HepG2 (cell line): Measurements from ENCODE around the gene IZUMO4.

Experiments
- GMEB1 ChIP-seq: sonication (generic); formaldehyde crosslinking; IDR thresholded peaks from 2 replicates; pipeline ENCODE4 v1.5.1; 2020; ENCODE audit warnings: missing genetic modification reagents, mild to moderate bottlenecking, borderline replicate concordance
- MAZ ChIP-seq, 2 experiments: sonication (generic) in 1 of 2; formaldehyde crosslinking in 1 of 2; IDR thresholded peaks; 2 replicates each; pipeline versions ENCODE4 v1.5.0 to v1.6.1; 2012 to 2020; ENCODE audit warnings: low read depth in 2 of 2, mild to moderate bottlenecking in 2 of 2, borderline replicate concordance in 1 of 2, improper control_type of control experiment in 1 of 2, low read length in 1 of 2, missing genetic modification reagents in 1 of 2, moderate library complexity in 1 of 2
- MXI1 ChIP-seq: IDR thresholded peaks from 3 replicates; pipeline ENCODE4 v1.6.1; 2012; ENCODE audit warnings: low read depth, low read length, inconsistent platforms, borderline replicate concordance
- PAX8 ChIP-seq: sonication (generic); formaldehyde crosslinking; IDR thresholded peaks from 2 replicates; pipeline ENCODE4 v1.8.0; 2022; ENCODE audit warnings: mild to moderate bottlenecking, missing genetic modification reagents, borderline replicate concordance
- RFX5 ChIP-seq: IDR thresholded peaks from 2 replicates; pipeline ENCODE4 v1.6.1; 2011; ENCODE audit warnings: low read depth, low read length, improper control_type of control experiment
- SALL2 ChIP-seq: sonication (generic); formaldehyde crosslinking; IDR thresholded peaks from 2 replicates; pipeline ENCODE4 v1.8.1; 2023; ENCODE audit warnings: mild to moderate bottlenecking, missing genetic modification reagents, inconsistent platforms
- THAP11 ChIP-seq: IDR thresholded peaks from 2 replicates; pipeline ENCODE4 v1.6.1; 2016; ENCODE audit warnings: missing biosample characterization, missing genetic modification reagents
- ZNF121 ChIP-seq: sonication (generic); formaldehyde crosslinking; IDR thresholded peaks from 2 replicates; pipeline ENCODE4 v1.5.0; 2020; ENCODE audit warnings: mild to moderate bottlenecking, missing genetic modification reagents

GRCh38 chr19:2047076-2047448, 49.7 kb upstream of the IZUMO4 start:
- TF ChIP-seq PAX8 (CRISPR knock-in tag): no peak
- TF ChIP-seq RFX5: no peak
- no peak for TF ChIP-seq GMEB1 (CRISPR knock-in tag)
- TF ChIP-seq MXI1: no peak
- no peak for TF ChIP-seq MAZ (IDR thresholded peaks at IDR 0.05; ENCODE audit: borderline replicate concordance, low read depth, low read length)
- no peak for TF ChIP-seq MAZ (CRISPR knock-in tag; IDR thresholded peaks at IDR 0.05; ENCODE audit: low read depth)
- TF ChIP-seq THAP11: no peak
- TF ChIP-seq ZNF121: no peak
- no peak for TF ChIP-seq SALL2 (CRISPR knock-in tag)
